IPS-11a (cell line): Measurements from ENCODE around the gene MRS2.

Experiments used
- H3K4me3 ChIP-seq: one replicate; pipeline ENCODE4 v1.5.1; 2013; ENCODE audit warnings: low read depth, low read length, control low read depth

Gene MRS2

DNA sequence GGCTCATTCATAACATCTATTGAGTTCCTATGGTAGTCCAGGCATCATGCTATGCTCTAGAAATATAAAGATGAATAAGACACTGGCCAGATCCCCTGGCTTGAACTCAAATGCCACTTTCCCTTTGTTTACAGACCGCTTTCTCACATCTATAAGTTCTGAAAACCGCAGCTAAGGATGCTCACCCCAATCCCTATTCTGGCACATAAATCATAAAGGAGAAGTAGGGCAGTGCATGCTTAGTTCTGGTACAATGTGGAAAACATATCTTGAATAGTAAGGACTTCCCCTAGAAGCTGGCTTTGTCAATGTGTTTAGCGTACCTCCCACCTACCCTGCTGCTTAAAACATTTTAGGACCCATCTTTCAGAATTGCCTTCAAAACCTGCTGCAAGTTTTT is 26.4 kb downstream of the MRS2 start:
- no peak overlapping the region for H3K4me3 ChIP-seq

DNA sequence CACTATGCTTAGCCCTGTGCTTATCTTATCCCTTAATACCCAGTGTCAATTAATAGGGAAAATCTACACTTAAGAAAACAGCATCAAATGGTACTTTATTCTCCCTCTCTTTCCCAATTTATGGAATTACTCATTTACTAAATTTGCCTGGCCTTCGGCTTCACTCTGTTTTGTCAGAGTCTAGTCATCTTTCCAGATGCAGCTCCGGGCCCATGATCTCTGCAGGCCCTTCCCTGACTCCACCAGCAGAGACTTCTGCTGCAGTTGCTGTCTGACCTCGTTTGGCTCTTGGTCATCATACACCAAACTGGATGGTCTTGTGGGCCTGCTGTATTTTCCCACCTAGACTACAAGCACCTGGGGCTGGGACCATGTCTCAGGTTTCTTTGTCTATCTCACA is 27.4 kb downstream of the MRS2 start:
- no peak overlapping the region for H3K4me3 ChIP-seq

DNA sequence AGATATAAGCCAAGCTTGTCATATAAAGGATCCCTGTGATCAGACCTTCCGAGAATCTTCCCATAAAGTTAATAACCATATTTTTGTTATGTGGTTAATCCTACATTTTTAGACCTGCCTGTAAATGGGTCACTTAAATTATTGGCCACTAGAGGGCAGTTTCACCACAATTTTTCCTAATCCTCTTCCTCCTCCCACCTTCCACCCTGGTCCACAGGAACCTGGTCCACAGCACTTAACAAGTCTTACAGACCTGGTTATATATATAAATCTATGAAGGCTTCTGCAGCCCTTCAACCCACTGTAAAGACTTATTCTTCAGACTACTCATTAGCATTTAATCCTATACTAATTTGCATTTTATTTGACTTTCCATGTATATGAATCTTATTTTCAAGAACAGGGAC is 28.3 kb downstream of the MRS2 start:
- H3K4me3 ChIP-seq: no peak overlapping the region

DNA sequence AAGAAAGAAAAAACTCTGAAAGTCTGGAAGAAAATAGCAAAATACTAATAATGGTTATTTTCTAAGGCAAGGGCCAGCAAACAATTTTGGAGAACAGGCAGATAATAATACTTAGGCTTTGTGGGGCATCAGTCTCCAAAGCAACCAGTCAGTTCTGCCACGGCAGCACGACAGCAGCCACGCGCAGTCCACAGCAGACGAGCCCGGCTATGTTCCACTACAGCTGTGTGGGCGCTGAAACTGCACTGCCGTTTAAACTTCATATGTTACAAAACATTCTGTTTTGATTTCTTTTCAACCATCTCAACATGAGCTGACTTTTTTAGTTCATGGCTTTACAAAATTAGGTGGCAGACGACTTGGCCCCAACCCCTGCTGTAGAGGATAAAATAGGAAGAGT is 29.9 kb downstream of the MRS2 start:
- no peak overlapping the region for H3K4me3 ChIP-seq

DNA sequence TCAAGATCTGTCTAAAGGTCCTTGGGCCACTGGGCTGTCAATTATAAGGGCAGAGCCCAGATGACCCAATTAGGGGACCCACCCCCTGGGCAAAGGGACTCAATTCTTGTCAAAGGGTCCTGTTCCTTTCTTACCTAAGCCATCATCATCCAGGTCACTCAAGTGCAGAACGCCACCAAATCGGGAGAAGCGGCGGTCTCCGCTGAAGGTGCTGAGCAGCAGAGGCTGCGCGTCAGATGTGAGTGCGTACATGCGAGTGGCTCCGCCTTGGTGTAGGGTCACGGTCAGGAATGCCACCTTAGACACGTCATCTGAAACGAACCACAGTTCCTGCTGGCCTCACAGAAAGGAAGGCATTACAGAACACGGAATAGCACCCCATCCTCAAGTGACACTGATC is 34.2 kb downstream of the MRS2 start:
- no peak overlapping the region for H3K4me3 ChIP-seq

DNA sequence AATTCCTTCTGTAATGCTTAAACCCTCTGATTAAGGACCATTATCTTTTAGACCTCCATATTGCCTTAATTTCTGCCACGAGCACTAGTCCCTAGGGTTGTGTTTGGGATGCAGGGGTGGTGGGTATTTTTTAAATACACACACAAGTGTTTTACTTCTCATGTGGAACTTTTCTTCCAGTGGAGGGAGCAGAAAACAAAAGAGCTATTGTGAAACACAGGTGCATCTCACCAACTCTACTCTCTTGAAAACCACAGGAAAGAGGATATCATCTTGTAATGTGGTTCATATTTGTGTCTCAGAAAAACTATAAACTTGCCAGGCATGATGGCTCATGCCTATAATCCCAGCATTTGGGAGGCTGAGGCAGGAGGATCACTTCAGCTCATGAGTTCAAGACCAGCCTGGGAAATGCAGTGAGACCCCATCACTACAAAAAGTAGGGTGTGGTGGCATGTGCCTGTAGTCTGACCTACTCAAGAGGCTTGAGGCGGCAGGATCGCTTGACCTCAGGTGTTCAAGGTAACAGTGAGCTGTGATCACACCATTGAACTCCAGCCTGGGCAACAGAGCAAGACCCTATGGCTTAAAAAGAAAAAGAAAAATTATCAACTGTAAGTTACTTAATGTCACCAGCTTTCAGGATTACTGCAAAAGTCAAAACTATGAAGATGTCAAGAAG is 37.3 kb downstream of the MRS2 start:
- no peak overlapping the region for H3K4me3 ChIP-seq

DNA sequence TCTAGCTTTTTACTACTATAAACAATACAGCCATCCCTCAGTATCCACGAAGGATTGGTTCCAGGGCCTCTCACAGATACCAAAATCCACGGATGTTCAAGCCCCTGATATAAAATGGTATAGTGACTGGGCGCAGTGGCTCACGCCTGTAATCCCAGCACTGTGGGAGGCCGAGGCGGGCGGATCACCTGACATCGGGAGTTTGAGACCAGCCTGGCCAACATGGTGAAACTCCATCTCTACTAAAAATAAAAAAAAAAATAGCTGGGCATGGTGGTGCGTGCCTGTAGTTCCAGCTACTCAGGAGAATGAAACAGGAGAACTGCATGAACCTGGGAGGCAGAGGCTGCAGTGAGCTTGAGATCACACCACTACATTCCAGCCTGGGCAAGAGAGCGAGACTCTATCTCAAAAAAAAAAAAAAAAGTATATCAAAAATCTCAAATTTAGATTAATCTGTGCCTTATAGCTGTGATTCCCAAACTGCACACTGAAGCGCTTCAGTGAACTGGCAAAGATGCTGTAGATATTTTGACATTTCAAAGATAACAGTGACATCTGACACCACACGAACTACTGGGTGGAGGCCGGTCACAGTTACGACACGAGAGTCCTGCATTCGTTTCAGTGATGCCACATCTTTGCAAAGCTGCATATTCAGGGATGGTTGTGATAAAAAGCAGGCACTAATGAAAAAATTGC is 38.3 kb downstream of the MRS2 start:
- H3K4me3 ChIP-seq: no peak overlapping the region

DNA sequence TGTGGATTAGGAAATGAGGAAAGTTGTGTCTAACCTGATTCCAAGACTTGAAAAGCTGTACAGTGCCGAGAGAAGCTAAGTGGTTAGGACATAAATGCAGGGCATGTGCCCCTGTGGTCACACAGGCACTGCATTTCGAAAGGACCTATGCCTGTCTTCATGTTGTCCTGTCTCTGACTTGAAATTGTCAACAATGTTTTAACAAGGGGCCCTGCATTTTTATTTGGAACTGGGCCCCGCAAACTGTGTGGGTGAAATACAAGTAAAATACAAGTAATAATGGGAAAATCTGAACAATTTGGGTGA is 38.8 kb downstream of the MRS2 start:
- no peak overlapping the region for H3K4me3 ChIP-seq

DNA sequence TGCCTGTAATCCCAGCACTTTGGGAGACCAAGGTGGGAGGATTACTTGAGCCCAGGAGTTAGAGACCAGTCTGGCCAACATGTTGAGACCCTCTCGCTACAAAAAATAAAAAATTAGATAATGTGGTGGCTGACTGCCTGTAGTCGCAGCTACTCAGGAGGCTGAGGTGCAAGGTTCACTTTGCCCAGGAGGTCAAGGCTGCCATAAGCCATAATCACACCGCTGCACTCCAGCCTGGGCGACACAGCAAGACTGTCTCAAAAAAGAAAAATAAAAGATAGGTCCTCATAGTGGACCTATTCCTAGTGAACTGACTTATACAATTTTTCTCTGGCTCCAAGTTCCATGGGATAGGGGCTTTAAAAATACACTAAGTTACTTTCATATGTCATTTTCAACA is 41.9 kb downstream of the MRS2 start:
- H3K4me3 ChIP-seq: no peak overlapping the region

DNA sequence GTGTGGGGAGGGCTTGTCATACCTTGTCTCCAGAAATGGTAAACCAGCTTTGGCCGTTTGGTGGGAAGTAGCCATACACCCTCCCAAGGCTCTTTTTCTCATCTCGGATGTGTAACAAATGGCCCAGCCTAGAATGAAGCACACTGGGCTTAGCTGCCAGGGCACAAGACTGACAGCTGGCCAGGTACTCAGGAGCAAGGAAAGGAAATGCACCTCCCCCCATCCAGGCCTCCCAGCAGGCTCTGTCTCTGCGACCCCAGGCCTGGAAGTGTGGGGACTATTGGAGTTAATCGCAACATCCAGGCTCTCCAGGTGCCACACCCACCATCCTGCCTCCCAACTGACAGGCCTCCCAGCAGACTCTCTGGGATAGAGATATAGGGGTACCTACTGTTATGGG is 43.0 kb downstream of the MRS2 start:
- no peak overlapping the region for H3K4me3 ChIP-seq

DNA sequence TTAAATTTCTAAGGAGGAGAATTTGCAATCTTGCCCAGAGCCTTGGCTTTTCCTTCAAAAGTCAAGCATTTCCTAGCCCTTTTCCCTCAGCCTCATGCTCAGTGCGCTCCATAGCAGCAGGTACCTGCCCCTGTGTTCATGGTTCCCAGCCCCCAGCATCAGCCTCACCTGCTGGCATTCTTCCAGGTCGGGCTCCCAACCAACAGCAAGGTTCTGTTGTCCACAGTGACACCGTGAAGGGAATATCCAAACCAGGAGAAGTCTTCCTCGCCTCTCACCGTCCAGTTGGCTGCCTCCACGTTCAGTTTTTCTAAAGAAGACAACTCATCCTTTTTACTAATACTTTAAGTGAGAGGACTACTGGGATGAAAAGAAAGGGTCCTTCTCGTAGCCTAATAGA is 43.9 kb downstream of the MRS2 start:
- H3K4me3 ChIP-seq: no peak overlapping the region

DNA sequence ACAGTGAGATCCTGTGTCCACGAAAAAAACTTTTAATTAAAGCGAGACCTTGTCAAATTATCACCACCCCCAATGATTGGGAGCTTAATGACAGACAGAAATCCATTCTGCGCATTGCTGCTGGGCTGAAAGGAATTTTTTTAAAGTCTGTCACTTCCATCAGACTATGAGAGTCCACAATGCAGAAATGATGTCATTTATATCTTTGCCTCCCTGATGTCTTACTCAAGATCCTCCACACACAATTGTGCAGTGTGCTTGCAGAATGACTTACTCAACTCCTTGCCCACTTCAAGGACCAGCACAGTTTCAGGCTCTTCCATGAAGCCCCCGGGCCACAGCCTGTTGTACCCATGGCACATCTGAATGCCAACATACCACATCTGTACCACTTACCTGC is 45.7 kb downstream of the MRS2 start:
- no peak overlapping the region for H3K4me3 ChIP-seq

DNA sequence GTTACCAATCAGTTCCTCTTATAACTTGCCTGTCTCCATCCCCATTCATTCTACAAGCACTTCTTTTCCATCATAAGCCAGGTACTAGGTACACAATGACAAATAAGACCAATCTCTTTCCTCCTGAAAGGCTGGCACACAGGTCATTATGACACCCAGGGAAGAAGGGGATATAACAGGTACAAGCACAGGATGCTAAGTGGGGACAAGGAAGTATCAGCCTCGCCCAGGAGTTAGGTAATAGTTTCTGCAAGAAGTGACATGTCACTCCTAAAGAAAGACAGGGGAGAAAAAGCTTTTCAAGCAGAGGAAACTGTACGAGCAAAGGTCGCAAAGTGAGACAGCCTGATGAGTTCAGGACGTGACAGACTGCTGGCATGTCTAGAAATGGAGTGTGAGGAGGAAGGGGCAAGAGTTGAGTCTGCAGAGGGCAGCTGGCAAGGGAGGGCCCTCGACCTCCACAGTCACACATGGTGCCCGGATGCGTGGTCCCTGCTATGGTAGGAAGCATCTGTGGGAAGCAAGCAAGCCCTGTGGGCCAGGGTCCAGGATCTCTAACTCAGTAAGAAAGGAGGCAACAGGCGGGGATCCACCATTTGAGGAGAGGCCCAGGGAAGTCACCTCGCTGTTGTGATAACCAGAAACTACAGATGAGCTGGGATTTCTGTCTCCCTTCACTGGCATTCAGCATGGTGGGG is 46.2 kb downstream of the MRS2 start:
- H3K4me3 ChIP-seq: no peak overlapping the region

DNA sequence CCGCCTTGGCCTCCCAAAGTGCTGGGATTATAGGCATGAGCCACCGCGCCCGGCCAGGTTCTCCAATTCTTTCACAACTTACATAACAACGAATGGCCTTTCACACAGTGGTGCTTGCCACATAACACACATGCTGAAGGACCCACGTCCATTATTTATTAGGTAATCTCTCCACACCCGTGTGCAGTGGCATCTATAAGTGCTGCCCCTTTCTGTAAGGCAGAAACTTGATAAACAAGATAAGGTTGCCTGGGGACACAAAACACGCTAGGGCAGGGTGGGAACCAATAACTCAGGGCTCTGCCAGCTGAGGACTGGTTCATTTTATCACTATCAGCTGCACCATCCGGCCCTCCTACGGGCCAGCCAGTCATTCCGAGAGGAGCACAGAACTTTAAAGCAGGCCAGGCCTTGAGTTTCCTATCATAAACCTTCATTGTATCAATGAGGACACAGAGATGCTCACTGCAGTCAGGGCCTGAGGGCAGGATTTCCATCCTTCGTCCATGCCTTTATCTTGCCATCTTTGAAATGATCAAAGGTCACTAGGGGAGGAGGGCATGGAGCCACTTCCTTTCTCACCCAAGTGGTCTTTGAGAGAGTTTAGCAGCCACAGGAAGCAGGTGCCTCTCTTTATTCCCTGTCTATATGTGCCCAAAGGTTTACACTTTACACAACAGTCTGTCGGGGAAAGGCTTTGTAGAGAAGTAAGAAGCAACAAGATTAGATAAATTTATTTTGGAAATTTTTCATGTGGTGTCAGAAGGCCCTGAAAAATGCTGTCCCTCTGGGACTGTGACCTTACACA is 49.0 kb downstream of the MRS2 start:
- no peak overlapping the region for H3K4me3 ChIP-seq

DNA sequence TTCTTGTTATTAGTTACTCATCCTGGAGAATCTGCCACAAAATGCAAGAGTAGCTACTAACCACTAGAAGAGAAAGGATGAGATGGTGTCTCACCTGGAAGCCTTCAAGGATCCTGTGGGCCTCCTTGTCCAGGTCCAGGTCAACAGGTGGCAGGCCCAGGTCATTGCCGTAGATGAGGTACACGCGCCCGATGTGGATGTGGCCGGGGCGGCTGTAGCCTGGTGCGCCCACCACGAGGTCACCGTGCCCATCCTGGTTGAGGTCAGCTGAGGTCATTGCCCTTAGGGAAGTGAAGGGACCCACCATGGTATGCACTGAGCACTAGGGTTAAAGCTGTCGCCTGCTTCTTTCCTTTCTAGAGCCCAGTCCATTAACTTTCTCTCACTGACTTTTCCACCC is 51.2 kb downstream of the MRS2 start:
- H3K4me3 ChIP-seq: no peak overlapping the region

DNA sequence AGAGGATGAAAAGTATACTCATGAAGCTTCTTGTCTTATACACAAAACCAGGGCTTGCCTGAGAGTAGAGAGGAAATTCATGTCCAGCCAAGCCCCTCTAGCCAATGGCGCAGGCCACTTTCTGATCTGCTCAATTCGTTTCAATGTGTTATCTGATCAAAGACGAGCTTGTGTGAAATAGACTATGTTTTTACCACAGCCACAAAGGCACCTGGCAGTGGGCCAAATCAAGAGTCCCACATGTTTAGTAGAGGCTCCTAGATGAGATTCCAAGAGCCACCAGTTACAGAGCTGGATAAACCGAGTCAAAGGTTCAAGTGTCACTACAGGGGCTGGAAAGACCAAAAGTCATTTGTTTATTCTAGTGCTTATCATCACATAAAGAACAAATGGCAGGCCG is 51.7 kb downstream of the MRS2 start:
- no peak overlapping the region for H3K4me3 ChIP-seq

DNA sequence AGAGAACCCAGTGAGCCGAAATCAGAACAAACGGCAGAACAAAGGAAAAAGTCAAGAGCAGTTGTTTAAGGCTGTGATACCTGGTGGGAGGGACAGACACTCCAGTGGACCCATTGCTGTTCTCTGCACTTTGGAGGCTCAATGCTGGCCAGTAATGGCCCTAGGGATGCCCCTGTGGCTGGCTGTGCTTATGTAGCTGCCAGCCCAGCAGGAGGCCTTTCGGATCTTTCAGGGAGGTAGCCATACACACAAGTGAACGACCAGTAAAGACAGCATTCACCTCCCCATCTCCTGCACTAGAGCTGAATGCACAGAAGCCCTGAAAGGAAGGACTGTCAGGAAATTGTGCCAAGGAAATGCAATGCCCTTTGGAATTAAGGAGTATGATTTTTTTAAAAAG is 52.3 kb downstream of the MRS2 start:
- no peak overlapping the region for H3K4me3 ChIP-seq

DNA sequence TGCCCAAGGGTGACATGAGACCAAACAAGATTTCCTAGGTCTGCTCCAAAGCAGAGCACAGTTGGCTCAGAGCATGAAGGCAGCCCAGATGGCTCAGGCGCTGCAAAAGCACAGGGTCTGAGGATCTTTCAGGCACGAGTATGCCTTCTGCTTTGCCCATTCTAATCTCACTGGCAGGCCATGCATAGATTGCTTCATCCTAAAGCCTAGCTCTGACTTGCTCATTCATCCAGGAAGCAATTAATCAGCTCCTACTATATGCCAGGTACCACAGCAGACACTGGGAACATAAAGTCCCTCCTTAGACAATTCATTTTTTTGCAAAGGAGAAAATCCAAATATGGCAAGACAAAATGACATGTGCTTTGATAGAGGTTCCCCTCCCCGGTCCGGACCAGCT is 55.4 kb downstream of the MRS2 start:
- H3K4me3 ChIP-seq: no peak overlapping the region

DNA sequence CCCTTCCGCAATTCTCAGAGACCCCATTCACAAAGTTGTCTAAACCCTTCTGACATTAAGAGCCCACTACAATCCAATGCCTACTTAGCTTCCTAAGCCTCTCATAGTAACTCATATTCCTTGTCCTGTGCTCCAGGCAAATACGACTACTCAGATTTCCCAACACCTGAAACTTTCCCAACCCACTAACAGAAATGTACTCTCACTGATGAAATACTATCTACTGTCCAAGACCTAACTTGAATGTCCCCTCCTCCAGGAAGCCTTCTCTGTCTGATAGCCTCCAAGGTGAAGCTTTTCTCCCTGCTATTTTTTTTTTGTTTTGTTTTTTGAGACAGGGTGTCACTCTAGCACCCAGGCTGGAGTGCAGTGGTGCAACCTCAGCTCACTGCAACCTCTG is 56.2 kb downstream of the MRS2 start:
- no peak overlapping the region for H3K4me3 ChIP-seq

DNA sequence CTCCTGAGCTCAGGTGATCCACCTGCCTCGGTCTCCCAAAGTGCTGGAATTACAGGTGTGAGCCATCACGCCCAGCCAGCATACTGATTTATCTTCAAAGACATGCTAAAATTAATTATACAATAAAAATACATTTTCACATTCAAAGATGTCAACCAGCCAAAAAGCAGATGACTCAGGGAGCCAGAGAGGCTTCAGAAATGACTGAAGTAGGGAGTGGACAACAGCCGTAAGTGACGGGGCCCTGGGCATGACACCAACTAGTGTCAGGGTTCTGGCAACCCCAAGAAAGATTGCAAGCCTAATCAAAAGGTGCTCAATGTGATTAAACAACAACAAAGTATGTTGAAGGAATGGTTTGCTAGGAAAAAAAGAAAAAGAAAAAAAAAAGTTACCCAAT is 58.2 kb downstream of the MRS2 start:
- H3K4me3 ChIP-seq: no peak overlapping the region

DNA sequence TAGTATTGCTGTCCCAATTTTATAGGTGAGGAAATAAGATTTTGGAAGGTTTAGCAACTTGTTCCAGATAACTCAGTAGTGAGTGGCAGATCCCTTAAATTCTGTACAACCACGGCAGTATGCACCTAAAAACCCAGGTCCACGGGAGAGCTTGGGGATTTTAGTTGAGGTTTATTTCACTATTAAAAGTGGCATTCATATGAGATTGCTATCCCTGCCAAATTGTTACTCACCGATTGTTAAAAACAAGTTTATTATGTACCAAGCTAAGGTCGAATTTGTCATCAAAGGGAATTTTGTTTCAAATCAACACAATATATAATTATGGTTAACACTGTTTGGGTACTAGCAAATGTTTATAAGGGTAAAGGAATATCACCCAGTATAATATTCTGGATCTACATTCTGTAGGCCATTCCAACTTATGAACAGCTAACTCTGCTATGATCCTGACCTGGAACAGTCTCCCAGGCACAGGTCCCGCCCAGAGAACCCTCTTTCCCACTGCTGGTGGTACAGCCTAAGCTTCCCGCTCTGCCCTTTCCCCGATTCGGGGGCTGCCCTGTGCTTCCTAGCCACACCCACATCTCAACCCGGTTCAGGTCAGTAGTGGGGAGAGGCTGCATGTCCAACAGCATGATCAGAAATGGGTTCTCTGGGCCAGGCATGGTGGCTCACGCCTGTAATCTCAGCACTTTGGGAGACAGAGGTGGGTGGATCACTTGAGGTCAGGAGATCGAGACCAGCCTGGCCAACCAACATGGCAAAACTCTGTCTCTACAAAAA is 61.7 kb downstream of the MRS2 start:
- no peak overlapping the region for H3K4me3 ChIP-seq
